Measurements from ENCODE around the gene CASR.

Gene CASR

GRCh38 chr3:122217901-122218300 is 34.4 kb downstream of the CASR start:
- no peak for DNase-seq

GRCh38 chr3:122219242-122219872 is 35.9 kb downstream of the CASR start:
- DNase-seq = no peak

GRCh38 chr3:122227036-122227781 is 43.7 kb downstream of the CASR start:
- no peak for DNase-seq

DNA sequence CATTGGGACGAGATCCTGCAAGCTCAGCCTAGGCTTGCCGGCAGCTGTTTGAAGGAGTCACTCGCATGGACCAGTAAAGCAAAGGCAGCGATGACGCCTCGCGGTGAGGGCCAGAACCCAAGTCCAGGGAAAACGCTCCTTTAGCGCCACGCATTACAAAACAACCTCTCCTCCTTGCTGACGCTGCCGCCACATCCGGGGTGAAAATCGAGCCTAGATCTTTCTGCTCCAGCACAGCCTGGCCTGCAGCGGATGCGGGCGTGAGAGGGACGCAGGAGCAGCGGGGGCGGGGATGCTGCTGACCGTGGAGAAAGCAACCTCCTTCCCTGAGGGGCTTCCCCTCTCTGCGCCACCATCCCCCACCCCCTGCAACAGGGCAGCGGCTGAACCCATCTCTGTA is 46.7 kb downstream of the CASR start:
- no peak for DNase-seq

GRCh38 chr3:122231465-122232157 is 48.1 kb downstream of the CASR start:
- DNase-seq = no peak

DNA sequence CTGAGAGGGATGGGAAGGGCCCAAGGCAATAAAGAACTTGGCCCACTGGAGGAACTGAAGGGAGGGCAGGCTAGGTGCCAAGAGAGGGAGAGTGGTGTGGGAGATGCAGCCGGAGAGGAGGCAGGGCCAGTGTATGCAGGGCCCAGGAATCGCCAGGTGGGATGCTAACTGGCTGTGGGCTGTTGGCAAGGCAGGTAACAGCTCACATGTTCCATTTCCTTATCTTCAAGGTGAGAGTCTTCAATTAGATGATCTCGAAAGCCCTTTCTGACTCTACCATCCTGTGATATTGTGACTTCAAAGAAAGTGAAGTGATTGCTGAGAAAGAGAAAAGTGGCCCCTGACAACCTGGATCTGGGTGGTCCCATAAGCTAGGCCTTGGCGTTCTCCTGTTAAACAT is 49.0 kb downstream of the CASR start:
- DNase-seq = no peak

- no peak for DNase-seq
These were observed 49.9 kb downstream of the CASR start for GRCh38 chr3:122233101-122233952.

- DNase-seq = no peak
These were observed 50.6 kb downstream of the CASR start for GRCh38 chr3:122234117-122234516.

DNA sequence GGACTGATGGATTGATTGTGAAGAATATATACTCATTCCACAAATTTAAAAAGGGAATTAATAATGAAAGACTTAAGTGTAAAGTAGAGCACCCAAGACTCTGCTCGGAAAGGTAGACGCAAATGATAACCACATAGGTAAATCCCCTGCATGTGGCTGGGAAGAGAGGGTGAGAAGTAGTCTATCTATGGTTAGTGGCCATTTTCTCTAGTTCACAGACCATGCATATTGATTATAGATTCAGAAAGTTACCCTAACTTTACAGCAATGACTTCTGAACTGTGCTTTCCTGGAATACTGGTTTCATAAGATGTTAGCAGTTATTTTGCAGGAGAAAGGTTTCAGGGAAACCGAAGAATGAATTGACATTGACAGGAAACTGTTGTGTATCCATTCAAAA is 51.7 kb downstream of the CASR start:
- no peak for DNase-seq

DNA sequence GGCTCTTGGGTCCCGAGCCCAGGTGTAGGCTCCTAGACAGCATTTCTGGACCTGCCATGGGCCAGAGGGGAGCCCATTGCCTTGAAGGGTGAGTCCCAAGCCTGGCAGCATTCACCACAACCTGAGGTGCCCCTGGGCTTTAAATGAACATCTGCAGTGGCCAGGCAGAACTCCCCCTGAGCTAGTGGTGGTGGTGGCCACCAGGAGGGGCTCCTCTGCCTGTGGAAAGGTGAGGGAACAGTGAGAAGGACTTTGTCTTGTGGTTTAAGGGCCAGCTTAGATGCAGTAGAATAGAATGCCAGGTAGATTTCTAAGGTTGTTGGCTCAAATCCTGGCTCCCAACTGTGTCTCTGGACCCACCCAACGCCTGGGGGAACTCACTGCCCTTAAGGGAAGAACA is 55.6 kb downstream of the CASR start:
- no peak for DNase-seq

- peak; percentile 6 for DNase-seq
These were observed 62.2 kb downstream of the CASR start for GRCh38 chr3:122245513-122246174.

DNA sequence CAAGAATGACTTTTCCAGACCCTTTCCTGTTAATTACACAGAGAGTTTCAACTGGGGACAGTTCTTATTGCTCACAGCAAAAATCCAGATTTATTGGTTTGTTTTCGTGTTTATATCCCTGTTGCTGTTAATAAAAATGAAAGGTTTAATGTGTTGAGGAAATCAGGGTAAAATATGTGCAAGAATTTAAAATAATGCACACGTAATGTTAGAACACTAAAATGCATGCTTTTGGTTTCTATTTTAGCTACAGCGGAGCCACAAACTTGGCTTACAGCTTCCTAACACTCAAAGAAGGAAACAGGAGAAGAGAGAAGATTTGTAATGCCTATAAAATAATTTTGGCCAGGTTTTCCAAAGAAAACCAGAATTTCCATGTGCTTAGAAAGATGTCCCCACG is 62.7 kb downstream of the CASR start:
- DNase-seq = no peak

DNA sequence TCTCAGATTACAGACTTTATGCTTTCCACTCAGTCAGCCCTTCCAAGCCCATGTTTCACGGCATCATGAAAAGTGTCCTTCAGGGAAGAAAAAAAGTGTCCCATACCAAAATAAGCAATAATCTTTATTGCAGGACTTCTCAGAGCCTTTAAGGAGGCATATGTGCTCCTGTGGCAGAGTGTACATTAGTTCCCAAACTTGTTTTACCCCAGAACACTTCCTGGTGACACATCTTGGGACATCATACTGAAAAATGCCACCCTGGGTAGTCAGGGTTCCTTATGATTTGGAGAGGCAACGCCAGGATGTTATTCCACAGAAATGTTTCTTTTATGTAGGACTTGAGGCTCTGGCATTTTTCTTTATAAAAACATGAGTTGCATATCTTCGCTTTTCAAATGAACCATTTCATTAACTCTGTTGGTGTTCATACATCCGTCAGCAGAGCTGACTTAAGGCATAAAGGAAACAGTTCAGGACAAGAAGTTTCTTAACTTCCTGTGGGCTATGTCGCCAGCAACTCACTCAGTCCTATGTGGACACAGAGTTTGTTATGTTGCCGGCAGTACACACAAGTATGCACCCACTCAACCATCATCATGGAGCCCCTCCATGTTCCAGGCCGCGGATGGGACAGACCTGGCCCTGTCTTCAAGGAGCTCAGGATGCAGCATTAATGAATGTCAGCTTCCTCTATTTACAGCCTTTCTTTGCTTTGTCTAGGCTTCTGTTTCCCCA is 63.8 kb downstream of the CASR start:
- DNase-seq = no peak

GRCh38 chr3:122247825-122248185 is 64.3 kb downstream of the CASR start:
- DNase-seq = no peak

DNA sequence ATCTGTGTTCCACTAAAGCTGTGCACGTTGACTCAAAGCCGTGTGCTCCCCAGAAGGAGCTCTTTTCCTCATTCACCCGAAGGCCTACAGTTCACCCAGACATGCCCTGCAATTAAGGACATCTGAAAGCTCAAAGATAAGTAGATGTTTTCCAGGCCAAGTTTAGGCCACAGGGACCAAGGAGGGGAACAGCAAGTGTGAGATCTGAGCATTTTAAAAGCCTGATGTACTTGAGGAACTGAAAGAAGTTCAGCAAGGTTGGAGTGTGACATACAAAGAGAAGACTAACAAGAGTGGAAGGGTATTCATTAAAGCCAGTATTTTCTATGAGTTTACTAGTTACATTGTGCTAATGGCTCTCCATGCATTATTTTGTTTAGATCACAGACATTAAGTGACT is 68.0 kb downstream of the CASR start:
- no peak for DNase-seq

GRCh38 chr3:122253581-122253980 is 70.1 kb downstream of the CASR start:
- no peak for DNase-seq

GRCh38 chr3:122255757-122256439 is 72.4 kb downstream of the CASR start:
- no peak for DNase-seq

DNA sequence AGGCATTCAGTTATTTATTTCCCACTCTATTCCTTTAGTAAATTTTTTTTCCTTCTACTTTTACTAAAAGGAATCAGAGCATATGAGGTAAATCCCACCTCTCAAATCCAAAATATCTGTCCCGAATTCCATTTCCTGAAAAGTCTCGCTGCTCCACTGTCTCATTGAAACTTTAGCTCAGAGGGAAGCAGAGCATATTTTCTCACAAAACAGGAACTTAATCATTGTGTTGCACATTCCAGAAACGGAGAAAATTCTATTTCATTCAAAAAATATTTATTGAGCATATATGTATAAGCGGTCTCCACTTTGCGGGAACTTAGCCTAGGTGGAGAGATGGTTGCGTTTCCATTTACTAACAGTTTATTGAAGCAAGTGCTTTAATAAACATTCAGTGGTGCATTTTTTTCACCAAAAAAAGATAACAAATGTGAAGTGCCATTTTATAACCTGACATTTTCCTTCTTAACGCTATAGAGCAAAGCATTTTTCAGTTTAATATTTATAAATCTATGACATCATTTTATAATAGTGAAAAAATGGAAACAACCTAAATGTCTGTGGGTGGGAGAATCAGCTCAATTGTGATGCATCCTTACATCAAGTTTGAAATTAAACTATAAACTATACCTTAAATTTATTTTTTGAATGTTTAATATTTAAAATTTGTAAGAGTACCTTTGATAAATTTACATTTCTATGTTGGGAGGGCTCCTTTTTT is 74.3 kb downstream of the CASR start:
- no peak for DNase-seq

- peak; percentile 53 for DNase-seq
These were observed 75.4 kb downstream of the CASR start for GRCh38 chr3:122258757-122259371.

DNA sequence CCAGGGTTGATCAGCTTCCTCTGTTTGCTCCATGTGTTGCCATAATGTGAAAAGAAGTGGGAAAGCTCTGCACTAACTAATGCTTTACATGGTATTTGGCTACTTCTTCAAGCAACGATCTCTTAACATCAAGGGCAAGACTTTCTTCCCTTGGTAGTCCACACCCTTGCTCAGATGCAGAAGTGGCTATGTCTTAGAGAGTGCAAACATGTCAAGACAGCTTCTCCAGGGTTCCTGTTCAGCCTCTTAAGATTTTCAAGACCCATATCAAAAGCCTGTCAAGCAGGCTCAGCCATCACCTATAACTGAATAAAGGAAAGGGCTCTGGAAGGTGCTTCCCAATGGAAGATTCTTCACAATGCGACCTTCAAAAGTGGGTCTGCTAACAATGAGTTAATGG is 76.7 kb downstream of the CASR start:
- no peak for DNase-seq
